GM06990 (cell line): ENCODE results near the gene TMEM132E.

Experiments used
- DNase-seq: peaks from one replicate; pipeline ENCODE4 v3.0.0-alpha.2; 2011; ENCODE audit not compliant: insufficient read length; ENCODE audit errors: extremely low read depth
- H3K27me3 ChIP-seq: replicated peaks from 2 replicates; pipeline ENCODE4 v1.6.0; 2011; ENCODE audit warnings: low read length; ENCODE audit not compliant: control insufficient read depth, insufficient read depth
- H3K36me3 ChIP-seq: 2 replicates; pipeline ENCODE4 v1.5.1; 2011; ENCODE audit warnings: low read length; ENCODE audit not compliant: control insufficient read depth, insufficient read depth
- H3K4me3 ChIP-seq: replicated peaks from 2 replicates; pipeline ENCODE4 v1.5.1; 2011; ENCODE audit warnings: low read depth, mild to moderate bottlenecking, control low read depth, low read length
- TF ChIP-seq, protein P1 (sequence below): IDR thresholded peaks from 2 replicates; pipeline ENCODE4 v1.5.1; 2011; ENCODE audit warnings: low read length, control low read depth, mild to moderate bottlenecking, inconsistent platforms; ENCODE audit not compliant: insufficient read depth, poor library complexity, severe bottlenecking

Gene TMEM132E

DNA sequence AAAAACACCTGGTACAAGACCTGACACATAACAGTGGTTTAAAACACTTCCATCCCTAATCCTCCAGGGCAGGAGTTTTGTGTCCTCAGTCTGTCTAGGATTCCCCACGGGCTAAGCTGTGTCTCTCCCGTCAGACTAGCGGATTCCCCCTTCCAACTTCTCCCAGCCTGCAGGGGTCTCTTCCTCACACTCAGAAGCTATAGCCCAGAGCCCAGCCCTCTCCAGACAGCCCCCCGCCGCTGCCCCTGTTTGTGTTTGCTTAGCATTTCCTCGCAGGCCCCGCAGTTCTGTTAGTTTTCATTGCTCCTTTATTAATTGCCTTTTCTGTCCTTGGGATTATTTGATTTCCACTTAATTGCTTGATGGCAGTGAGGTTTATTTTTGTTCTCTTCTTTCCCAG is 91.2 kb downstream of the TMEM132E start:
- no peaks in the 10 kb centered on the region; the same call in 1 of the 2 replicates for H3K27me3 ChIP-seq
- DNase-seq, result no peak
- no peaks in the 10 kb centered on the region for H3K36me3 ChIP-seq
- no peak overlapping the region for H3K4me3 ChIP-seq
- TF ChIP-seq, protein P1, sequence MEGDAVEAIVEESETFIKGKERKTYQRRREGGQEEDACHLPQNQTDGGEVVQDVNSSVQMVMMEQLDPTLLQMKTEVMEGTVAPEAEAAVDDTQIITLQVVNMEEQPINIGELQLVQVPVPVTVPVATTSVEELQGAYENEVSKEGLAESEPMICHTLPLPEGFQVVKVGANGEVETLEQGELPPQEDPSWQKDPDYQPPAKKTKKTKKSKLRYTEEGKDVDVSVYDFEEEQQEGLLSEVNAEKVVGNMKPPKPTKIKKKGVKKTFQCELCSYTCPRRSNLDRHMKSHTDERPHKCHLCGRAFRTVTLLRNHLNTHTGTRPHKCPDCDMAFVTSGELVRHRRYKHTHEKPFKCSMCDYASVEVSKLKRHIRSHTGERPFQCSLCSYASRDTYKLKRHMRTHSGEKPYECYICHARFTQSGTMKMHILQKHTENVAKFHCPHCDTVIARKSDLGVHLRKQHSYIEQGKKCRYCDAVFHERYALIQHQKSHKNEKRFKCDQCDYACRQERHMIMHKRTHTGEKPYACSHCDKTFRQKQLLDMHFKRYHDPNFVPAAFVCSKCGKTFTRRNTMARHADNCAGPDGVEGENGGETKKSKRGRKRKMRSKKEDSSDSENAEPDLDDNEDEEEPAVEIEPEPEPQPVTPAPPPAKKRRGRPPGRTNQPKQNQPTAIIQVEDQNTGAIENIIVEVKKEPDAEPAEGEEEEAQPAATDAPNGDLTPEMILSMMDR, result no peak

GRCh38 chr17:34671191-34671590 is 91.8 kb downstream of the TMEM132E start:
- no peaks in the 10 kb centered on the region; the same call in 1 of the 2 replicates for H3K27me3 ChIP-seq
- no peak overlapping the region for H3K4me3 ChIP-seq
- TF ChIP-seq, protein P1, result no peak
- DNase-seq, result no peak
- H3K36me3 ChIP-seq, result no peaks in the 10 kb centered on the region

- TF ChIP-seq, protein P1, result no peak
- DNase-seq, result no peak
- no peak overlapping the region for H3K4me3 ChIP-seq
Measured at GRCh38 chr17:34672176-34672785, 92.9 kb downstream of the TMEM132E start.

GRCh38 chr17:34673516-34673915 is 94.1 kb downstream of the TMEM132E start:
- Histone ChIP-seq H3K4me3 (no peak overlapping the region), H3K36me3 (no peaks in the 10 kb centered on the region), H3K27me3 (no peaks in the 10 kb centered on the region; the same call in 1 of the 2 replicates)
- TF ChIP-seq, protein P1, result no peak
- DNase-seq, result no peak

More at GRCh38 chr17:34672176-34672785, 92.9 kb downstream of the TMEM132E start:
- no peaks in the 10 kb centered on the region for H3K36me3 ChIP-seq
- no peaks in the 10 kb centered on the region; the same call in 1 of the 2 replicates for H3K27me3 ChIP-seq

GRCh38 chr17:34673995-34674890 is 94.9 kb downstream of the TMEM132E start:
- Histone ChIP-seq H3K4me3 (no peak overlapping the region), H3K27me3 (no peaks in the 10 kb centered on the region; the same call in 1 of the 2 replicates), H3K36me3 (no peaks in the 10 kb centered on the region)
- TF ChIP-seq, protein P1, result no peak
- DNase-seq, result no peak
